ENCODE data around the gene TEN1.

TEN1 gene

GRCh38 chr17:76049836-76050537 is 70.9 kb downstream of the TEN1 start:
- Histone ChIP-seq H3K9ac (ENCODE audit: low read length) (no peak overlapping the region), H3K36me3 (replicated peaks; ENCODE audit: low read depth, low read length) (peaks cover 46% of the 10 kb centered on the region), H4K20me1 (ENCODE audit: insufficient read depth, low read length) (no peaks in the 10 kb centered on the region; the same call in 1 of the 2 replicates)

More at GRCh38 chr17:76049836-76050537, 70.9 kb downstream of the TEN1 start:
- Histone ChIP-seq H3K4me2 (ENCODE audit: low read length) (no peak overlapping the region), H3K9me3 (ENCODE audit: insufficient read depth, low read length) (no peaks in the 10 kb centered on the region), H3K79me2 (ENCODE audit: low read length) (no peaks in the 10 kb centered on the region), H3K27ac (ENCODE audit: low read length) (no peak overlapping the region), H3K4me1 (ENCODE audit: low read length) (no peaks in the 10 kb centered on the region), H3K4me3 (ENCODE audit: low read length) (no peak overlapping the region), H2AFZ (ENCODE audit: low read depth, low read length) (no peak overlapping the region), H3K27me3 (ENCODE audit: low read depth, low read length) (no peaks in the 10 kb centered on the region)
- TF ChIP-seq EZH2phosphoT487 (IDR thresholded peaks at IDR 0.05; ENCODE audit: low read depth): no peak
- TF ChIP-seq CTCF (IDR thresholded peaks at IDR 0.05; ENCODE audit: low read depth, low read length): no peak
